Measurements from ENCODE around the gene TP63.

- TF ChIP-seq RARB (CRISPR knock-in tag; IDR thresholded peaks at IDR 0.05) = no peak
- TF ChIP-seq BACH2 (CRISPR knock-in tag; IDR thresholded peaks at IDR 0.05; ENCODE audit: borderline replicate concordance) = no peak
- TF ChIP-seq, protein P1, sequence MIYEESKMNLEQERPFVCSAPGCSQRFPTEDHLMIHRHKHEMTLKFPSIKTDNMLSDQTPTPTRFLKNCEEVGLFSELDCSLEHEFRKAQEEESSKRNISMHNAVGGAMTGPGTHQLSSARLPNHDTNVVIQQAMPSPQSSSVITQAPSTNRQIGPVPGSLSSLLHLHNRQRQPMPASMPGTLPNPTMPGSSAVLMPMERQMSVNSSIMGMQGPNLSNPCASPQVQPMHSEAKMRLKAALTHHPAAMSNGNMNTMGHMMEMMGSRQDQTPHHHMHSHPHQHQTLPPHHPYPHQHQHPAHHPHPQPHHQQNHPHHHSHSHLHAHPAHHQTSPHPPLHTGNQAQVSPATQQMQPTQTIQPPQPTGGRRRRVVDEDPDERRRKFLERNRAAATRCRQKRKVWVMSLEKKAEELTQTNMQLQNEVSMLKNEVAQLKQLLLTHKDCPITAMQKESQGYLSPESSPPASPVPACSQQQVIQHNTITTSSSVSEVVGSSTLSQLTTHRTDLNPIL (CRISPR knock-in tag; IDR thresholded peaks at IDR 0.05; ENCODE audit: low read depth) = no peak
- no peak for TF ChIP-seq ZC3H10 (CRISPR knock-in tag; IDR thresholded peaks at IDR 0.05)
- TF ChIP-seq TOX (CRISPR knock-in tag; IDR thresholded peaks at IDR 0.05; ENCODE audit: borderline replicate concordance) = no peak
- TF ChIP-seq ISL1 (CRISPR knock-in tag; IDR thresholded peaks at IDR 0.05) = no peak
Observed at GRCh38 chr3:189624130-189624529, 7.1 kb upstream of the TP63 start.

Data from SK-N-SH treated with all-trans-retinoic acid at 6 μM for 48 hours (cell line).